Islet of Langerhans (tissue), 1 donor: ENCODE results near the gene RDH13.
"Not testable (repeated sequence)": the region's sequence is repeated elsewhere in the genome, so short reads cannot be mapped to it uniquely, and the experiment has no call there.

Source experiments
- FAIRE-seq: peaks from one replicate; lab custom pipeline; 2011; peaks lifted over from hg19 to GRCh38; lab: Jason Lieb, UNC

The RDH13 gene

GRCh38 chr19:55075371-55075998 lies 12.5 kb upstream of the RDH13 start, which contains the start of gene EPS8L1:
Gene EPS8L1 (plus strand): TSS chr19:55075869. CDS start chr19:55076445, 576 bp downstream.
- FAIRE-seq = no peak

DNA sequence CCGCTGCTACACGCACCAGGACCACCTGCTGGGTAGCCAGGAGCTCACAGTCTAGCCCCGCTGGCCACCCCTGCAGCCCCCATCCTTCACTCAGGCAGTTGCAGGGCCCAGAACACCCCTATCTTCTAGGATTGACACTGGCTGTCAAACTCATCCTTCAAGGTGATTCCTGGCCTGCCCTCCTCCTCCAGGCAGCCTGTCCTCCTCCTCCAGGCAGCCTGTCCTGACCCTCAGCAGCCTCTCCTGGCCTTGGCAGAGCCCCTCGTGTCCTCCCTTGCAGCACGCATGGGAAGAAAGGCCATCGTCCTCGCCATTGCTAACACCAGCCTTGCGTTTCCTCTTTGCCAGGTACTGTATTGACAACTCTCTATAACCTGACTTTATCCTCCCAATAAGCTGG lies 9.0 kb upstream of the RDH13 start:
- FAIRE-seq = no peak

GRCh38 chr19:55071129-55071502 lies 8.2 kb upstream of the RDH13 start:
- no peak for FAIRE-seq

DNA sequence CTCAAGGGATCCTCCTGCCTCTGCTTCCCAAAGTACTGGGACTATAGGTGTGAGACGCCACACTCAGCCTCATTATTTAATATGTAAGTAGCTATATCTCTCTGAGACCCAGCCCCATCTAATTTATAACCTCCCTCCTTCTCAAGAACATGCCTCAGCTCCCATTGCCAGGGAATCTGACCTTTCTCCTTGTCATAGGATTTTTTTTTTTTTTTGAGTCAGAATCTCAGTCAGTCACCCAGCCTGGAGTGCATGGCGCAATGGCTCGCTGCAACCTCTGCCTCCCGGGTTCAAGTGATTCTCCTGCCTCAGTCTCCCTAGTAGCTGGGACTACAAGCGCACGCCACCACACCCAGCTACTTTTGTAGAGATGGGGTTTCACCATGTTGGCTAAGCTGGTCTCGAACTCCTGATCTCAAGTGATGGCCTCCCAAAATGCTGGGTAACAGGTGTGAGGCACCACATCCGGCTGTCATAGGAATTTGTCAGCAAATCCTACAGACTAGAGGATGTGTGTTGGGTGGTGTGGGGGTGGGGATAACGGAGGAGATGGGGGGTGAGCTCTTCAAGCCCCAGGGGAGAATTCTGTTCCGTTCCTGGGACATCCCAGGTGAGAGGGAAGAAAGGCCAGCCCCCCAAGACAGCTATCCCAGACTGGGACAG lies 7.6 kb upstream of the RDH13 start:
- no peak for FAIRE-seq

GRCh38 chr19:55069865-55070197 lies 6.9 kb upstream of the RDH13 start:
- FAIRE-seq = no peak

GRCh38 chr19:55068950-55069864 lies 6.3 kb upstream of the RDH13 start:
- FAIRE-seq = no peak

GRCh38 chr19:55067869-55068268 lies 4.9 kb upstream of the RDH13 start:
- no peak for FAIRE-seq

DNA sequence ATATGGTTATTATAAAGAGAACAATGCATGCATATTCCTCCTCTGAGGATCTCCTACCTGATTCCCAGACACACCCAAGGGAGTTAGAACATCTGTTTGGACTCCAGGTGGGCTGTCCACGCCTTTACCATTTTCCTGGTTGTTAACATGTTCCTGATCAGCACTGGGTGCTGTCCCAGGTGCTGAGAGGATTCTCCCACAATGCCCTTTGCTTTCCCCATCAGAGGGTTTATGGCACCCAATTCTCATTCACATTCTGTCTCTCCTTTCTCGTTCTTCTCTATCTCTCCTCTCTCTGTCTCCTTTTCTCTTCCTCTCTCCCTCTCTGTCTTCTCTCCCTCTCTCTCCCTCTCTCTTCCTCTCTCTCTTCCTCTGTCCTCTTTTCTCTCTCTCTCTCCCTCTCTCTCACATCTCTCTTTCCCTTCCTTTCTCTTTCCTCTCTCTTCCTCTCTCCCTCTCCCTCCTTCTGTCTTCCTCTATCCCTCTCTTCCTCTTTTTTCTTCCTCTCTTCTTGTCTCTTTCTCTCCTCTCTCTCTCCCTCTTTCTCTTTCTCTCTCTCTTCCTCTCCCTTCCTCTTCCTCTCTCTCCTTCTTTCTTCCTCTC lies 3.3 kb upstream of the RDH13 start:
- FAIRE-seq = no peak

- FAIRE-seq = not testable (repeated sequence)
Observed at GRCh38 chr19:55065516-55065915, 2.6 kb upstream of the RDH13 start.

DNA sequence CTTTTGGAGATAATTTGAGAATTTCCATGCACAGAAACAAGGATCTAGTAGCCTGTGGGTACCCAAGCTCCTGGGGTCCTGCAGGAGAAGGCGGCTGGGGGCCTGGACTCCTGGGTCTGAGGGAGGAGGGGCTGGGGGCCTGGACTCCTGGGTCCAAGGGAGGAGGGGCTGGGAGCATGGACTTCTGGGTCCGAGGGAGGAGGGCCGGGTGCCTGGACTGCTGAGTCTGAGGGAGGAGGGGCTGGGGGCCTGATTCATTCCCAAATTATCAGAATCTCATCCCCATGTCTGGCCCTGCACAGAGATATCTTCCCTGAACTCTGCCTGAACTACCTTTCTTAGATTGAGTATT lies 520 bp upstream of the RDH13 start:
- FAIRE-seq = no peak

GRCh38 chr19:55060287-55060686 lies 2.7 kb downstream of the RDH13 start:
- not testable (repeated sequence) for FAIRE-seq

GRCh38 chr19:55058781-55059610 lies 4.0 kb downstream of the RDH13 start:
- no peak for FAIRE-seq

DNA sequence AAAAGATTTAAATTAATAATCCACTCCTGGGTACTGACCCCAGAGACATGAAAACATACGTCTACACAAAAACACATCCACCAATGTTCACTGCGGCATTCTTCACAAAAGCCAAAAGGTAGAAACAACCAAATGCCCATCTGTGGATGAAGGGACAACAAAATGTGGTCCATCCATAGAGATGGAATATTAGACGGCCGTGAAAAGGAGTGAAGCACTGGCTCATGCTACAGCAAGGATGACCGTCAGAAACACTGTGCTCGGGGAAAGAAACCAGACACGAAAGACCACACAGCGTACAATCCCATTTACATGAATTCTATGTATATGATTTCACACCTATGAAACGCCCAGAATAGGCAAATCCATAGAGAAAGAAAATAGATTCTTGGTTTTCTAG lies 6.1 kb downstream of the RDH13 start:
- FAIRE-seq = no peak

DNA sequence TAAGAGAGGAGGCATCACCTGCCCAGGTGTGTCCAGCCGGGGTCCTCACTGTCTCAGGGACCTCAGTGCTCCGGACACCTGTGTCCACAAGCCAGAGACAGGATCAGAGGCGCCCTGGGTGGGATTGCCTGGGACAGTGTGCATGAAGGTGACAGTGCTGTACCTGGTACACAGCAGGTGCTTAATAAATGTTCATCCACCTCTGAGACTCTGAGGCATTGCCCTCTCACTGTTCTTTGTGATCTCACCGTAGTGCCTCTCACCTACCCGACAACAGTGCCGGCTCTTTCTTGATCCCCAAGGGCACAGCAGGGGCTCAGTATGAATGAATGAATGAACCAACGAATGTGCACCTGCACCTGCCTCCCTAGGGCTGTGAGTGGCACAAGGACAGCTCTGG lies 9.2 kb downstream of the RDH13 start:
- FAIRE-seq = no peak

GRCh38 chr19:55050749-55051532 lies 12.0 kb downstream of the RDH13 start:
- no peak for FAIRE-seq

DNA sequence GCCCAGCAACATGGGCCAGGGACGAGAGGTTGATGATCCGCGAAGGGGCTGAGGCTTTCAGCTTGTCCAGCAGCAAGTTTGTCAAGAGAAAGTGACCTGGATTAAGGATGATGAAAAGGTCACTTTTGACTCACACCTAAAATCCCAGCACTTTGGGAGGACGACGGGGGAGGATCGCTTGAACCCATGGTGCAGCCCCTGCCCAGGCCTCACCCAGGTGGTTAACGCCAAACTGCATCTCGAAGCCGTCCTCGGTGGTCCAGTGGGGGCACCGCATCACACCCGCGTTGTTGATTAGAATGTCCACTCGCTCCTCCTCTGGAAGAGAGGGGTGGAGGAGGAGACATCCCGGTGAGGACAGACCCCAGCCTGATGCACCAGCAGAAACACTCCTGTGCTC lies 14.5 kb downstream of the RDH13 start:
- no peak for FAIRE-seq

GRCh38 chr19:55047951-55048350 lies 15.0 kb downstream of the RDH13 start:
- no peak for FAIRE-seq

- no peak for FAIRE-seq
Observed at GRCh38 chr19:55046975-55047622, 15.8 kb downstream of the RDH13 start.

DNA sequence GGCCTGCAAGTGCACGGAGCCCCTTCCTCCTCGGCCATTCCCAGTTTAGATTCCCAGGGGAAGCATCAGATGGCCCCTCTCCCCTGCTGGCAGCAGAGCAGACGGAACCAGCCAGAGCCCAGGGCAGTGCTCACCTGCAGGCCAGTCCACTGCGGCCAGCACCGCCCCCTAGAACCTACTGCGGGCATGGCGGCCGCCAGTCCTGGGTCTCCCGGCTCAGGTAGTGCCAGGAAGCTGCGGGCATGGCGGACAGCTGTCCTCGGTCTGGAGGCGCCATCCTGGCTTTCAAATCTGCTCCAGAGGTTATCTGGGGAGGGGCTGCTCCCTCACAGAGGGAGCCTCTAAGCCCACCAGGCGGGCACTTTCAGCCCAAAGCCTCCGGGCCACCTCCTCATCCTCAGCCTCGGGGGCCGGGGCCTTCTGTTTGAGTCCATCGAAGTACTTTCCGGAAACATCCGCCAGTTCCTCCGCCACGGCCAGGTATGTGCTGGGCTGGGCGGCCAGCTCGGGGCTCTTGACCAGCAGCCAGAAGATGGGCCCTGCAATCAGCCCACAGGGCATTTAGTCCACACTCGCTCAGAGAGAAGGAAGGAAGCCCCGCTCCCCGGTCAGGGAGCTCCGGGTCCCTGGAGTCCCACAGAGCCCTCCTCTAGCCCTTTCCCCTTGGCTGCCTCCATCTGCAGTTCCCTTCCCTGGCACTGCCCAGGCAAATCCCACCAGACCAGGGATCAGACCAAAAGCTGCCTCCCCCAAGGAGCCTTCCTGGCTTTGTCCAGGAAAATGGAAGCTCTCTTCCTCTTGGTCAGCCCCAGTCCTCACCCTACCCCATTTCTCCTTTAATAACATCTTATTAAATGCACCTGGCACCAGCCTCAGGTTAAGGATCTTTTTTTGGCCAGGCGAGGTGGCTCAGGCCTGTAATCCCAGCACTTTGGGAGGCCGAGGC lies 17.9 kb downstream of the RDH13 start:
- FAIRE-seq = no peak

DNA sequence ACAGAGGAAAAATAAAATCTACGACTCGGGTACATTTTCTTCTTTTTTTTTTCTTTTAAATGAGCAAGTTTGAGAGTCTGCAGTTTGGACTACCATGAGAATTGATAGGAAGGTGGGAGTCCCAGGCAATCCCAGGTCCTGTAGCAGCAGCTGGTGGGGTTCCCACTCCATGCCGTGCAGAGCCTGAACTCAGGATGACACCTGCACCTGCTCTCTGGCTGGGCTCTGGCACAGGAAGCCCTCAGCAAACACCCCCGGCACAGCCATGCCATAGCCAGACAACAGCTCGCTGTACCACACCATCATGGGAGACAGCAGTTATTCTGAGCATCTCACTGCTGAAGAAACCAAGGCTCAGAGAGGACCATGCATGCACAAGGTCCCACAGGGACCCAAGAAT lies 18.7 kb downstream of the RDH13 start:
- FAIRE-seq = no peak
